NCI-H2196 (cell line): ENCODE data around the gene RASGRP3.

ENCODE experiments used
- DNase-seq: peaks from one replicate; lab custom pipeline; 2025; ENCODE audit not compliant: unreplicated experiment; lab: John Stamatoyannopoulos, UW

Gene RASGRP3

DNA sequence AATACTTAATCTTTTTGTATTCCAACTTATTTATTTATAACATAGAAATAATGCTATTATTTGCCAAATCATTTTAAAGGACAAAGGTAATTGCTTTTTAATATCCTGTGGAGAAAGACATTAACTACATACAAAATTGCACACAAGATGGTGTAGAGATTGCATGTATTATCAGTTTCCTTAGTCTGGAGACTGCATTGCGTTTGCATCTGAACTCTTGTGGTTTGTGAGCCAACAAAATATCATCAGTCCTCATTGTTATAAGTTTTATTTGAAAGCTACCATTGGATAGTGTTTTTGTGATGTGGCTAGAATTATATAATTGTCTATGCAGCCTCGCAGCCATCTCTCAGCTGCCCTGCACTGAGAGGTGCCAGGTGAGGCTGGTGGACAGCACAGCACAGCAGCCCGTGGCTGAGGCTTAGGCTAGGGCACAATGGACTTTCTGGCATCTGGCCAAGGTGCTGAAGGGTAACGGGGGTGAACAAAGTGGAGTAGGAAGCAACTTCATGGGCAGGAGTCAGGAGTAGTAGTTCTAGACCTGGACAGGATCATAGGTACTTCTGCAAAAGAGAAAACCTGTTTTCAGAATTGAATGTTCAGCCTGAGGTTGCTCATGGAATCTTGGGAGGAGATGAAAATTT is 15.1 kb downstream of the RASGRP3 start:
- no peak for DNase-seq

DNA sequence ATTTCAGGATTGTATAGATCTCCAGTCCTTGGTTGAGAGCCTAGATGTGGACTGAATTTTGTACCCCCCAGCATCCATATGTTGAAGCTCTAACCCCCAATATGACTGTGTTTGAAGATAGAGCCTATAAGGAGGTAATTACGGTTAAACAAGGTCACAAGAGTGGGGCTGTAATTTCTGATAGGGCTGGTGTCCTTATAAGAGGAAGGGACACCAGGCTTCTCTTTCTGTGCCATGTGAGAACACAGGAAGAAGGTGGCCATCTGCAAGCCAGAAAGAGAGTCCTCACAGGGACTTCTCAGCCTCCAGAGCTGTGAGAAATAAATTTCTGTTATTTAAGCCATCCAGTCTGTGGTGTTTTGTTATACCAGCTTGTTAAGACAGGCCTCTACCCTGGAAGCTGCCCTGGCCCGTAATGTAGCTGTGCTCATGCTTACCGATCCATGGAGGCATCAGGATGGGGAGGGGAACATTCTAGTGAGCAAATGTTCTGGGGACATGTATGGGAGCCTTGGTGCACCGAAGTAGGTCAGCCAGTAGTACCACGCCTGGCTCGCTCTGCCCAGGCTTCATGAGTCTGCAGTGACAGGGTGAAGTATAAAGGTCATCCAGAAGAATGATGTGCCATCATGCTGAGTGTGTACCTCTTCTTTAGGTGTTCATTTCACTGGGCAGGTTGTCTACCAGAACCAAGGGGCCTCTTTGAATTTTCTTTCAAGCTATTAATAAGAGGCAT is 16.1 kb downstream of the RASGRP3 start:
- DNase-seq, result no peak

DNA sequence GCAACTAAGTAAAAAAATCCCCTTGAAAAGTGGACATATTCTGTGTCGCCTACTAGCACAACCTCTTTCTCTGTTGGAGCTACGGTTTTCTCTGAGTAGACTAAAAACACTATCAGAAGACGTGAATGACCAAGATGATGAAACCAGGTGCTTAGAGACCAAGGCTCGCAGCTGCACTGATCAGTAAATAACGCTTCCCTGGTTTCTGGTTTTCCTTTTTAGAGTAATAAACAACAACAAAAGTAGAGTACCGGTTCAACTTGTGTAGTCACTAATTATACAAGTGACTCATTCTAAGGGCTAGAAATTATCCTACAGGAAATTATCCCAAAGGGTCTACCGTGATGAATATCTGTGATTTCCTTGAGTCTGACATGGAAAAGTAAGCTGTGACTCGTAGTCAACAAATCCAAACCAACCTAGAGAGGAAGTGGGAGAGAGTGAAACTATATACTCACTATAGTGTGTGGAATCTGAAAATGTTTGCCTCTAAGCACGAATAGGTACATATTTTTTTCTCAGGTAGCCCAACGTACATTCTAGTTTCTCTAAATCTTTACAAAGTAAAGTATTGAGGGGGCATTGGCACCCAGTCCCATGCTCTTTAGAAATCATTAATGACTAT is 17.8 kb downstream of the RASGRP3 start:
- DNase-seq, result no peak

DNA sequence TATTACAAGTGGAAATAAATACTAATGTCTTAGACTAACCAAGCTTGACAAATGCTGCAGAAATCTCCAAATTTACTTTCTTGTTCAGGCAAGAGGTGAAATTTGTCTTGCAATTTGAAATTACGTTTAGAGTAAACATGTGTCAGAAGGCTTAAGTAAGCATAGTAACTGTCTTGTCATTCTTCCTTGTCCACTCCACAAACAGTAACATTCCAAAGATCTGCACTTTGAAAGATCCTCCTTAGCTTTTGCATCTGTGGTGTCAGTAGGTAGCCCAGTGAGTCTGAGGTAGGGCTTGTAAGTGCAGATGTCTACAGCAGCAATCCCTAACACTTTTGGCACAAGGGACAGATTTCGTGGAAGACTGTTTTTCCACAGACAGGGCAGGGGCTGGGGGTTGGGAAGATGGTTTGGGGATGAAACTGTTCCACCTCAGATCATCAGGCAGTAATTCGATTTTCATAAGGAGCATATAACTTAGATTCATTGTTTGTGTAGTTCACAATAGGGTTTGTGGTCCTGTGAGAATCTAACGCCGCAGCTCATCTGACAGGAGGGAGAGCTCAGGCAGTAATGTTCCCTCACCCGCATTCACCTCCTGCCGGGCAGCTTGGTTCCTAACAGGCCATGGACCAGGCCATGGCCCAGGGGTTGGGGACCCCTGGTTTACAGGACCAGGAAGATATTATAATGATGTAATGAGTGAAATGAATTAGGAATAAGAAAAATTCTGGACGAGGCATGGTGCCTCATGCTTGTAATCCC is 18.6 kb downstream of the RASGRP3 start:
- no peak for DNase-seq

DNA sequence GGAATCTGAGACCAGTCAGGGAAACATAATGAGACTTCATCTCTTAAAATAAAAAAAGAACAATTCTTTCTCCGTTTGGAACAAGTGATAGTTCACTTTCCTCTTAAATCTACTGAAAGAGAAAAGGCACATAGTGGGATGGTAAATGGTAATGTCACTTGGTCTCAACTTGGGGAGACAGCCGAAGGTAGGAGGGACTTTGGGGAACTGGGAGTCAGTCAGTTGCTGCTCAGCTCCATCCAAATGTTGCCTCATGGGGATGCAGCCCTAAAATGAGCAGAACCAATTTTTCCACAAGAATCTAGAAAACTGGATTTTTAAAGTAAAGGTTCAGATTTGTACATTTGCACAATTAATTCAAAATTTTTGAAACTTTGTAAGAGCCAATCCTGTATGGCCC is 19.2 kb downstream of the RASGRP3 start:
- no peak for DNase-seq

DNA sequence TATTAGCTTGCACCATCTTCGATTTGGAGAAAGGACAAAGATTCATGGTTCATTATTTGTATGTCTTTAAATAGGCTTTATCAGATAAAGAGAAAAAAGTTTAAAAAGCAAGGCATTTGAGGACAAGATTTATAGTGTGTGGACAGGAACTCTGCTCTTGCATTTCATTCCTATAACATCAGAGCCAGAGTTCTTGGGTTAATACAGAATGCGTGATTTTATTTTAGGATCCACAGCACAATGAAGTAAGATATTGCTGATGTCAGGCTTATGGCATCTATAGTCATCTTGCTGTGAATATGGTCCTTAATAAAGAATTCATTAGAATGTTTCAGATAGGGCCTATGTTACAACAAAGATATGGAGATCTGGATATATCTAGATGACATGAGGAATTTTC is 19.7 kb downstream of the RASGRP3 start:
- no peak for DNase-seq

DNA sequence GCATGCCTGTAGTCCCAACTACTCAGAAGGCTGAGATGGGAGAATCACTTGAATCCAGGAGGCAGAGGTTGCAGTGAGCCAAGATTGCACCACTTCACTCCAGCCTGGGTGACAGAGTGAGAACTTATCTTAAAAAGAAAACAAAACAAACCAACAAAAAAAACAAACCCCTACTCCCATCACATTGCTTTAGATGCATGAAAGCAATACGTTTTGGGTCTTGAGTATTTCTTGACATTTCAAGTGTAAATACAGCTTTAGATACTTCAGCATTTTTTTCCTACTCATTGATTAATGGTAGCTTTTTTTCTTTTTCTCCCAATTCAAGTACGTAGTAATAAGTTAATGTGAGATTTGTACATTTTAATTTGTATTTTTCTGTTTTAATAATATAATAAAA is 20.3 kb downstream of the RASGRP3 start:
- no peak for DNase-seq

DNA sequence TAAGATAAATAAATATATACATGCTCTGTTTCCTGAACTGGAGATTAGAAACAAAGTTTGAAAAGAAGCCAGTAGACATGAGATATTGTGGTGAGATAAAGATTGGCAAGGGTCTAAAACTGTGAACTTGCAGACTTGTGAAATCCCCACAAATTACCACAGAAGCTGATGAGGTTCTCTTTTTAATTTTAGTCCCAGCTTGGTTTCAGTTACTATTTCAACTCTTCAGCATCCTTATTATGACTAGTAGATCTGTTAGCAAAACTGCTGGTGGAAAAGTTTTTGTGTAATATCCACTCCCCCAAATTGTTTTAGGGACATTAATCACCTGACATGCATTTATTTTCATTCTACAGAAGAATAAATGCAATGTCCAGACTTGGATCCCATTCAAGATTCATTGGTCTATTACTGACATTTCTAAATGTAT is 20.8 kb downstream of the RASGRP3 start:
- no peak for DNase-seq

DNA sequence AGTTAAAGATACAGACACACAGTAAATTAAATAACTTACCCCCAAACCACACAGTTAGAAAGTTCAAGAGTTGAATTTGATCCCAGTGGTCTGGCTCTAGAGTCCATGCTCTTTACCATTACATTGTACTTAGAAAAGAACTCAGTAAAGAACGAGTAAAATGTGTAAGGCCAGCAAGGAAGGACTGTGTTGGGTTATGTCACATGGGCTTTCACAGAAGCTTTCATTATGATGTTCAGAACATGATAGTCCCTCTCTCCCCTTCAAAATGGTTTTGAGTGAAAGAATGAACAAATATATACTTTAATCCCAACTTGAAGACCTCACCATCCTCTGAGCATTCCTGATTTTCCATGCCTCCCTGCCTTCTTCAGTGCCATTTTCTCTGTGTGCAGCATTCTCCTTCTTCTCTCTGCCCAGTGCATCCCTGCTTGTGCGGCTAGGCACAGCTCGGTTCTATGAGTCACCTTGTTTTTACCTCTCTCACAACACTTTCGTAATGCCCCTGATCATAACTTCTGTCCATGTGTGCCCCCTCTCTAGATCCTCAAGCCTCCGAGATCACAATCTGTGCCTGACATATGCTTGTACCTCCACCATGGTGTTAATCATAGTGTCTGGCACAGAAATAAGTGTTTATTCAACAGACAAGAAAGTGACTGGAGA is 22.0 kb downstream of the RASGRP3 start:
- no peak for DNase-seq

DNA sequence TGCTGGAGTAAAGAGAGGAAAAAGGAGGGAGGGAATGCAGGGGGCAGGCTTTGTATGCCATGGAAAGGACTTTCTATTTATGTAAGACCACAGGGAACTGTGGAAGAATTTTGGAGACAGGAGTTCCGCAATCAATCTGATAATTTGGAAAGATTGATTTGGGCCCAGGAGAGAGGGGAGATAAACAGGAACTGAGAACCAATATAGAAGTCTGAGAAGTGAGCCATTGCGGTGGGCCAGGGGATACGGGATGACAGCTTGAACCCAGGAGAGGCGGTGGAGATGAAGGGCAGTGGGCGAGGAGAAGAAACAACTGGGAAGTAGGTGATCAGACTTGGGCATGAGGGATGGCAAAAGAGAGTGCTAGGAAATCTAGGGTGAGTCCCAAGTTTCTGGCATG is 23.7 kb downstream of the RASGRP3 start:
- DNase-seq, result no peak

DNA sequence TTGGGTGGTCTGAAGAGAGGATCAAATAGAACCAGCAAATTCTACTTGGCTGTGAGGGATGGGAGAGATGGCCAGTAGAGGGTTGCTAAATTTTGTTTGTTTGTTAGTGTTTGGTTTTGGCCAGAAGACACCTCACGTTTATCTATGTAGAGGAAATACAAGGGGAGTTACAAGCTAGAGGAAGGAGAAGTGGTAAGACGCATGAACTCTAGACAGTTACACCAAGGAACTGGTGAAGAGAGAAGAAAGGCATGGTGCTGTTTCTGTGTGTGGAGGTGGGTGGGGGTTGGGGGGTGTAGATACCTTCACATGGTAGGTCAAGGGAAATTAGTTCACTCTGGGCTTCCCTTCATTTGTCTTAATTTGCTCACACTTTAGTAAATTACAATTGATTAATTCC is 25.6 kb downstream of the RASGRP3 start:
- no peak for DNase-seq

DNA sequence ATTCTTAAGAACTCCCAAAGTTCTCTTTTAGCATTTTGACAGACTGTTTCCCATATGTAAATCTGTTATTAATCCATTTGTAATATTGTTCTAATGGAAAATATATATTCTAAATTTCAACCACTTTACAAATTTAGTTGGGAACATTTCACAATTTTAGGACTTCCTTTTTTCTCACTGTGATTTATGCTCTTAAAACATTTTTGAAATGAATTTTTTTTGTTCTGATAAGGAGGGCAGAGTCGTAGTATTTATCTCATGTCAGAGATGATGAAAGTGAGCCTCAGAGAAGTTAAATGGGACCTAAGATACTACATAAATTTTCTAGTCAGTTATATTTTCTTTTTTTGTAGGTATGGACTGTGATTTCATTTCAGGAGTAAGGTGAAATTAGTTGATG is 26.6 kb downstream of the RASGRP3 start:
- no peak for DNase-seq

DNA sequence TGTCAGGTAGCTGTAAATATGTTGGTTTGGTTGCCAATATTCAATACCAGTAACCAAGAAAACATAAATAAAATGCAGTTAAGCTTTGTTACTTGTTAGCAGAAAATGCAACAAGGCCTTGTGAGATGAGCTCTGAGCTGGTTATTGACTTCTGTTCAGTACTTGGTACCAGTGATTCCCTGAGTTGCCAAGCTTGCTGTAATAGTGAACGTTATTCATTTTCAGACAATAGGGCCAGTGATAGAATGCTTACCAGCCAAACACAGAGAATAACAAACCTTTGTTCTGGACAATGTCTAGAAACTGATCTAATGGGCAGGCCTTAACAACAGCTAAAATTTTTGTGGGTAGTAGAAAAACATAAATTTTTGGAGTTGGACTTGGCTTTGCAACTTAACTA is 29.5 kb downstream of the RASGRP3 start:
- DNase-seq, result no peak

DNA sequence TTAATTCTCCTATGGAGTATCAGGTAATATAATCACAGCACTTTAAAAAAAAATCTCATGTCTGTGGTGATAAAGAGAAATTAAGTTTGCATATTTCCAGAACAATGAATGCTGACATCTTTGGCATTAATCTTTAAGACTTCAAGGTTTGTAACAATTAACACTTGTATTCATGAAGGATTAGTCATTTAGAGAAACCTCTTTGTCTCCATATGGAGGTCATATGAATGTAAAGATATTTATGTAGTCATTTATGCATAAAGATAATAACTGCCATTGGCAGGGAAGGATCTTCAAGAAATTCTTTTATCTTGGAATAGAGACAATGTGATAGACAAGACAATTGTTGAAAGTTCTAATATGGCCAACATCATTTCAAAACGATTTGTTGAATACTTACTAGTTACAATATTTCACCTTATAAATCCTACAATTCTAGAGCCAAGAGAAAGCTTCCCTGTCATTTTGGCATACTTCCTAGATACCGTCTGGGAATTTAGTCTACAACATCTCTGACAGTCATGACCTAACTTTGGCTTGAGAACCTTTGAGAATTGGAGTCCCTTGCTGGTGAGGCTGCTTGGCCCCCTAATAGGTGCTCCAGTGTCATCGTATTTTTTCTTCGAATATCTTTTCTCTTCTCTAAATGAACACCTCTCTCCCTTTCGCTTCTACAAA is 33.6 kb downstream of the RASGRP3 start:
- DNase-seq, result no peak

DNA sequence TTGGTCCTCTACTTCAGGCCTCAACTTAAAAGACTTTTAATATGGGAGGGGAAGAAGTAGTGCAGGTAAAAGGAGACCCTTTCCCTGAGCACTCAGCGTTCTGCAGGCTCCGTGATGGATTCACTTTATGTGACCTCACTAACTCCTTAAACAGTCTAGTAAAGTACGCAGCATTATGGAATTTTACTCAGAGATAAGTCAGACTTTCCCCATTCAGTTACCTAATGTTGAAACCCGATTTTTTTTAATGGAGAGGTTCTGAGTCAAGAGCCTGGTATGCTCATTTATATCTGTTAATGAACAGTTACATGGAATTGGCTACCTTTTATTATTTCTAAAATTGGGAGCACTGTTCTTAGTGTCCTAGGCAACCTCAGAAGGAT is 34.1 kb downstream of the RASGRP3 start:
- no peak for DNase-seq

DNA sequence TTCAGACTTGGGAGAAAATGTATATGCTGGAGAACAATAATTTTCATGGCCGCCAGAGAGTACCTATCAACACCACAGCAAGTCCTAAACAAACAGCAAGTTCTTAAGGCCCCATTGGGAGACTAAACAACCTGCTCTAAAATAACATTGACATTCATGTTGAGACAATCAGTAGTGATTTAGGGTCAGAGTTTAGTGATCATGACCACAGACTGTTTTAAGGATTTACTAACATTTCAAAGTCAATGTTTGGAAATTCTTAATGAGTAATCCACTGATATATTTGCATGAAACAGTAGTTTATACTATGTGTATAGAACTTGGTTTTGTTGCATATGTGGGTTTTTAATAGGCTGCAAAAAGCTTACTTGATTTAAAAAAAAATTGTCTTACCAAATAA is 34.7 kb downstream of the RASGRP3 start:
- DNase-seq, result no peak

DNA sequence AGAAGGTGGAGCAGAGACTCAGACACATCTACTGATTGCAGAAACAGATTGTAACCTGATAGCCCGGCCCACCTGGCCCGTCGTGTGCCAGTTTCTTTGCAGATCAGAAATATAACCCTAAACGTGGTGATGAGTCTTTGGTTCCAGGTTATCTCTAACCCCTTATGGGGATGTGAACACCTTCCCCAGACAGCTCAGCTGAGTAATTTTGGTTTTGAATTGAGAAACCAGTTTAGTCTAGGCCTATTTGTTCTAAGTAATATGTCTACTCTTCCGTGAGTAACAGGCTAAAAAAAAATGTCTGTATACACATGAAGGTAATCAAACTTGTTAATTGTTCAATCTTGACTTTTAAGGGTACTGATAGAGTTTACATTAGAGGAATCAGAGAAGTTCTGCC is 35.7 kb downstream of the RASGRP3 start:
- DNase-seq, result no peak

DNA sequence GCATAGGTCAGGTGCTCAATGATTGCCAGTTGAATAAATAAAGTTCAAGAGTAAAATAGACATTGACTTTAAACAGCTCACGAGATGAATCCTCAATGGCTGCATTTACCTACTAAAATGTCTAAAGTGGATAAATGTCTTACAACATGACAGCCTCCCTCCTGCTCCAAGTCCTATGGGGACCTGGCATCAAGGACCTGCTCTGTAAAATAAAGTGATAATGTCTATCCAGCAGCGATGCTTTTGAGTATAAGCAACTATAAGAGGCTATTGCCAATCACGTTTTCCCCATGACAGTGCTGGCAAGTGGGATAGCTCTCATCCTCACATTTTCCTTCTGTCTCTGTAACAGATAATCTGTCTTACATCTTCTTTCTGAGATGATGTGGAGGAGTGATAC is 37.0 kb downstream of the RASGRP3 start:
- DNase-seq, result no peak

DNA sequence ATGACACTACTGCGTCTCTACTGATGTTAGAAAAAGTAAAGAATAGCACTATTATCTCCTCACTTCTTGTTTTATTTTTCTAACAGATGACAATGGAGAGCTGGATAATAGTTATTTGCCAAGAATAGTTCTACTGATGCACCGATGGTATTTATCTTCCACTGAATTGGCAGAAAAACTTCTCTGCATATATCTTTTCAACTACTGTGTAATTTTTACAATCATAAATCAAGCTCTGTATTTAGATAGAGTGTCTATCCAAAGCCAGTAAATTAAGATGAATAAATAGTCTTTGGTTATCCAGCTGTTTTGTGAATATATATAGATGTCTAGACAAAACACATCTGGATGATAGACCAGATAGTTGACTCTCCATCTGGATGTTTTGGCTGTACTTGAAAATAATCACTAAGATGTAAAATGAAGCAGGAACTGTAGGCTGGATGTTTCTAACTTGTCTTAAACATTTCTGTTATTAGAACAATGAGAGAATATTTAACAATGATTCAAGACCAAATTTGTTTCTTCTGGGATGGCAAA is 40.1 kb downstream of the RASGRP3 start:
- DNase-seq, result no peak

DNA sequence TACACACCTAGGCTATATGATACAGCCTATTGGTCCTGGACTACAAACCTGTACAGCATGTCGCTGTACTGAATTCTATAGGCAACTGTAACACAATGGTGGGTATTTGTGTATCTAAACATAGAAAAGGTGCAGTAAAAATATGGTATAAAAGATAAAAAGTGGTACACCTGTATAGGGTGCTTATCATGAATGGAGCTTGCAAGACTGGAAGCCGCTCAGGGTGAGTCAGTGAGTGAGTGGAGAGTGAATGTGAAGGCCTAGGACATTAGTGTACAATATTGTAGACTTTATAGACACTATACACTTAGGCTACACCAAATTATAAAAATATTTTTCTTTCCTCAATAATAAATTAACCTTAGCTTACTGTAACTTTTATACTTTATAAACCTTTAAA is 41.8 kb downstream of the RASGRP3 start:
- DNase-seq, result no peak
